ENCODE data around the gene TSSK2.

GRCh38 chr22:19134176-19134831, 3.2 kb downstream of the TSSK2 start:
- TF ChIP-seq EP300 (IDR thresholded peaks at IDR 0.05; ENCODE audit: borderline replicate concordance) (no peak), TEAD4 (IDR thresholded peaks at IDR 0.05) (no peak)

Measured in Ishikawa (cell line).